Measurements from ENCODE around the gene BCAP31.
"Not testable (repeated sequence)": the region's sequence is repeated elsewhere in the genome, so short reads cannot be mapped to it uniquely, and the experiment has no call there.

Gene BCAP31

DNA sequence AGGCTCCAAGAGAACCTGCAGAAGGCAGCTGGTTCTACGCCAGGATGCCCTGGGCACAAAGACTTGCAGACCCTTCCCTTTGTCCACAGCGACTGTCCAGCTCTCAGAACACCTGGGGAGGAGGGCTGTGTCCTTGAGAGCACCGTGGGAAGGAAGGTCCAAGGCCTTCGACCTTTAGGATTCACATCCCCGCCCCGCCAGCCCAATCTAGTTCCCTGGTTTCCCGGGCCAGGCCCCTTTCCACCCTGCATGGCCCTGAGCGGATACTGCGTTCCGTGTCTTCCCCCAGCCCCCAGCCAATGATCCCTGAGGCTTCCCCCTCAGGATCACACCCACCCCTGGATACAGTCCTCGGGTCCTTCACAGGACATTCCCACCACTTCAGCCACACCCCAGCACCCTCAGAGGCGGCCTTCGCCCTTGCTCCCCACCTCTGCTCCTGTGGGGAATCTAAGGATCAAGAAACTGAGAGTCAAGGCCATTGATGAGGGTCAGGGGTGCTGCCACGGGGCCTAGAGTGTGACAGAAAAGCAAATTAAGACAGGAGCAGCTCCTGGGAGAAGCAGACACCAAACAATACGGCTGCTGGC lies 9.6 kb upstream of the BCAP31 start:
- DNase-seq = no peak

DNA sequence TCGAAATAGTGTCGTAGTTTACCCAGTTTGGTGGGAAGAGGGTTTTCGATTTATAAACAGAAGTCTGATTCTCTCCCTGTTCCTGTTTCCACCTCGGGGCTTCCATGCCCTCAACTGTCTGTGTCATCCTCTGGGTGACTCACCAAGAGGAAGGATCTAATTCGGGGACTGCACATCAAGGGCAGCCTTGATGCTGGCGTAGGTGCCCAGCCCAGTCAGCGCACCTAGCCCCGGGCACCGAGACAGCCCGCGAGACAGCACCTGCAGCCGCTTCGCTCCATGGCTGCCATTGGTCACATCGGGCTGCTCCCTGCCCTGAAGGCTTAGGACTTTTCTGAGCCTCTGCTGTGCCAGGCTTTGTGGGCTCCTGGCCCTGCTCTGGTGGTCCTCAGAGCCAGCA lies 8.2 kb upstream of the BCAP31 start:
- DNase-seq = no peak

GRCh38 chrX:153731845-153732215 lies 7.6 kb upstream of the BCAP31 start:
- DNase-seq = no peak

GRCh38 chrX:153731117-153731844 lies 7.1 kb upstream of the BCAP31 start:
- no peak for DNase-seq

DNA sequence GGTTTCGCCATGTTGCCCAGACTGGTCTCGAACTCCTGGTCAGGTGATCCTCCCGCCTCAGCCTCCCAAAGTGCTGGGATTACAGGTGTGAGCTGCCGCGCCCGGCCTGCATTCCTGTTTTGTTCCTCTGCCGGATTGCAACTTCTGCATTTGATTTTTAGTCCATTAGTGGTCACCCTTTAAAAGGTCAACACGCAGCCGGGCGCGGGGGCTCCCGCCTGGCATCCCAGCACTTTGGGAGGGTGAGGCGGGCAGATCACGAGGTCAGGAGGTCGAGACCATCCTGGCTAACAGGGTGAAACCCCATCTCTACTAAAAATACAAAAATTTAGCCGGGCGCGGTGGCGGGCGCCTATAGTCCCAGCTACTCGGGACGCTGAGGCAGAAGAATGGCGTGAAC lies 5.9 kb upstream of the BCAP31 start:
- not testable (repeated sequence) for DNase-seq

DNA sequence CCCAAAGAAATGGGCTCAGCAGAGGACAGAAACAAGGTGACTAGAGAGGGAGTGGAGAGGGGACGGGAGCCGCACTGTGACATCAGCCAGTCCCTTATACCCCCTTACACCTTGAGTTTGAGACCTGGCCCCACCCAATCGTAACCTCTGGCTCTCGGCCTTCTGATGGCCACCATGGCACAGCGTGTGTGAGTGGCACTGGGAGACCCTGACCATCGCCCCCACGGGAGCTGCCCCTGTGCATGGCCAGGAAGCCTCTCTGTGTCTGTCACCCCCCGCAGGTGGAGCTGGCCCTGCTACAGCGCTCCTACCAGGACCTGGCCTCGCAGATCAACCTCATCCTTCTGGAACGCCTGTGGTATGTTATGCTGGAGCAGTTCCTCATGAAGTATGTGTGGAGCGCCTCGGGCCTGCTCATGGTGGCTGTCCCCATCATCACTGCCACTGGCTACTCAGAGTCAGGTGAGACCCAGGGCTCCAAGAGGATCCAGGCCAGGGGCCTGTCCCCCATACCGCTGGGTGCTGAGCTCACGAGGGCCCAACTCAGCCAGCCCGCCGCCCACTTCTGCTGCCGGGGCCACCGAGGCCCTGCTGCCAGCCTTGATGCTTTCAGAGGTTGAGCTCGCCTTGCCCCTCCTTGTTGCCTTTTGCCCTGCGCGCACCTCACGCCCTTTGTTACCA lies 4.9 kb upstream of the BCAP31 start:
- no peak for DNase-seq

DNA sequence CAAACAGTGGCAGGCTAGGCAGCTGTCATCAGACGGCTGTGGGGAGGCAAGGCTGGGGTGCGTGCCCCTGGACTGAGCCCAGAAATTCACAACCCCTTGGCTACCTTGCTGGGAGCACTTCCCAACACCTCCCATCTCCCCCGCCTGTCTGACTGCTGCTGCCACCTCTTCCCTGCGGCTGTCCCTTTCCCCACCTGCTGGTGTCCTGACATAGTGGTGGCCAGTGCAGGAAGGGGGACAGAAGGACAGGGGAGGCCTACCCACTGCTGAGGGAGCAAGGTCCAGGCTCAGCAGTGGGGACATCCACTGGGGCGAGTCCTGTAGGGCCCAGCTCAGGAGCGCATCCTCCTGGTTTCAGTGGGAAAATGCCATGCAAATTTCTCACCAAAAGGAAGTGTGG lies 3.9 kb upstream of the BCAP31 start:
- no peak for DNase-seq

GRCh38 chrX:153727123-153727931 lies 3.1 kb upstream of the BCAP31 start:
- DNase-seq = no peak

GRCh38 chrX:153726286-153727122 lies 2.3 kb upstream of the BCAP31 start:
- peak in 1 of 4 experiments; percentile 14 for DNase-seq

DNA sequence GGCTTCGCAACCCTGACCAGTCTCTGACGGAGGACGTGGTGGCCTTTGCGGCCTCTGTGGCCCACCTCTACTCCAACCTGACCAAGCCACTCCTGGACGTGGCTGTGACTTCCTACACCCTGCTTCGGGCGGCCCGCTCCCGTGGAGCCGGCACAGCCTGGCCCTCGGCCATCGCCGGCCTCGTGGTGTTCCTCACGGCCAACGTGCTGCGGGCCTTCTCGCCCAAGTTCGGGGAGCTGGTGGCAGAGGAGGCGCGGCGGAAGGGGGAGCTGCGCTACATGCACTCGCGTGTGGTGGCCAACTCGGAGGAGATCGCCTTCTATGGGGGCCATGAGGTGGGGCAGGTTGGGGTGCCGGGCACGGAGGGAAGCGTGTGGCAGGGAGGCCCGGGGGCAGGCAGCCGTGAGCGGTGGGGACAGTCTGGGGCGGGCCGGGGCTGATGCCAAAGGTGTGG lies 1.7 kb upstream of the BCAP31 start:
- DNase-seq = no peak

- DNase-seq = no peak
These were observed 1.0 kb upstream of the BCAP31 start for GRCh38 chrX:153725039-153725831.

DNA sequence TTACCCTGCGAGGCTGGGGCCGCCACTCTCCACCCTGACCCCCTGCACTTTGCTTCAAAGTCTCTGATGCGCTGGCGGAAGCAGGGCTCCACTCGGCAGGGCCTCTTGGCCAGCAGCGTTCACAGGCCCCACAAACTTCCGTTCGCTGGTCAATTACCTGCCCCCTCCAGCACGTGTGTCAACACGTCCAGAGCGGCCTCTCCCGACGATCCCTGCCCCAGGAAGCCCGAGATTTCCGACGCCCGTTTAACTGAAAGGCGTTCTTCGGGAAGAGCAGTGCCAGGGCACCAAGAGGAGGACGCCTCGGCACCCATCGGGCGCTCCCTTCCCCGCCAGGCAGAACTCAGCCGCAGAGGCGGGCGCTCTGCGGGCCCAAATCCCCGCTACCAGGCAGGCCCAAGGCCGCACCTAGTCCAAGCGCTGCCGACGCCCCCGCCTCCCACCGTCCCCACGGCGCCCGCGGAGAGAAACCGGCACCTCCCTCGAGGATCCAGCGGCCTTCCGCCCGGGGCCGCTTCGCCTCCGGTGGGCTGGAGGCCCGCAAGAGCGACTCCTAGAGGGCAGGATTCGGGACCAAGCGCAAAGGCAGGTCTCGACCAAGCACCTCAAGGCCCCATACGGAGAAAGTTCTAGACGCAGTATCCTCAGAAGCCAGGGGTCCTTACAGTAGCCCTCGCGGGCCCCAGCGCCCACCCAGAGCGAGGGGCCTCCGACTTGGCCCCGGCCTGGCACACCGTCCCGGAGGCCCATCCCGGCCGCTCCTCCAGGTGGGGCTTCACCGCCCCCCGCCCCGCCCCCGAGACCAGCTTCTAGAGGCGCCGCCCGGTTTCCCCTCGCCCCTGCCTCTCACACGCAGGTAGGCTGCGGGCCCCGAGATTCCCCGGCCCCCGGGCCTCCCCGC lies 586 bp downstream of the BCAP31 start:
- DNase-seq = peak in 2 of 4 experiments; percentile 40 to 49

GRCh38 chrX:153722704-153723350 lies 1.4 kb downstream of the BCAP31 start:
- no peak for DNase-seq

- DNase-seq = no peak
These were observed 4.5 kb downstream of the BCAP31 start for GRCh38 chrX:153719701-153720100.

- DNase-seq = no peak
These were observed 4.9 kb downstream of the BCAP31 start for GRCh38 chrX:153719238-153719637.

GRCh38 chrX:153717445-153717844 lies 6.7 kb downstream of the BCAP31 start:
- DNase-seq = no peak

DNA sequence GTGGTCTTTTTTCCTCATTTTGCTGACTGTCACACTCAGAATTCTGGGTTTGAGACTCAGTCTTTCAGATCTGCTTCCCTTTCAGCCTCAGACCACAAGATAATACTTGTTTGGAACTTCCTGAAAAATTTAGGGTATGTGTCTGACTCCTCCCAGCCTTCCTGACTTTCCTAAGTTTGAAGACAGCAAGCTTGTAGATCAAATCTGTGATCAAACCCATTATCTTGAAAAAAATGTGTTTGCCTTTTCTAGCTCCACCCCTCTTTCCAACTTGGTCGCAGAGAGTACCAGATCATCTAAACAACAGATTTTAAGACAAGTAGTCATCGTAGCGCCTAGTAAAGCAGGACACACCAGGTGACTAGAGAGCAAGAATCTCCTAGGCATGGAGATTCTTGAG lies 9.9 kb downstream of the BCAP31 start:
- DNase-seq = no peak

GRCh38 chrX:153709726-153710674 lies 14.2 kb downstream of the BCAP31 start:
- DNase-seq = no peak

- no peak for DNase-seq
These were observed 15.8 kb downstream of the BCAP31 start for GRCh38 chrX:153708415-153708814.

Data from activated CD4-positive, CD25-positive, alpha-beta regulatory T cell (primary cell).